SH-SY5Y (cell line): ENCODE results near the gene CFAP77.

Experiments
- GATA2 ChIP-seq: IDR thresholded peaks from 2 replicates; pipeline ENCODE4 v1.6.1; 2011; ENCODE audit warnings: mild to moderate bottlenecking, low read depth, low read length
- GATA3 ChIP-seq: IDR thresholded peaks from 2 replicates; pipeline ENCODE4 v1.6.1; 2011; ENCODE audit warnings: low read depth, mild to moderate bottlenecking, low read length, moderate library complexity

GRCh38 chr9:132516911-132517310 is 106.9 kb downstream of the CFAP77 start:
- TF ChIP-seq GATA3: no peak
- no peak for TF ChIP-seq GATA2
